Small intestine (tissue), 7 donors: ENCODE measurements around the gene FEV. TPM values are rescaled to one million over a fixed set of nuclear protein-coding genes. Genes with fewer than 3 reads are reported as not detected.
A peak's percentile ranks its signal among the peaks of the same experiment; 100 is the strongest.

Source experiments
- DNase-seq, 2 donors: peaks; one replicate each; pipeline versions ENCODE4 v3.0.0 to v3.0.0-alpha.2; 2013
- FAIRE-seq: peaks from 2 replicates; lab custom pipeline; 2012; peaks lifted over from hg19 to GRCh38; lab: Jason Lieb, UNC
- H3K27ac ChIP-seq, 3 donors: one replicate each; pipeline ENCODE4 v1.5.1; 2013; ENCODE audit warnings: low read length in 2 of 3, mild to moderate bottlenecking in 2 of 3, control low read depth in 1 of 3, inconsistent platforms in 1 of 3, low read depth in 1 of 3, moderate library complexity in 1 of 3
- H3K27me3 ChIP-seq, 3 donors: one replicate each; pipeline ENCODE4 v1.6.1; 2013; ENCODE audit warnings: low read length in 3 of 3, inconsistent platforms in 1 of 3; ENCODE audit not compliant: control insufficient read depth in 3 of 3, insufficient read depth in 3 of 3
- H3K36me3 ChIP-seq, 3 donors: one replicate each; pipeline ENCODE4 v1.6.1; 2013; ENCODE audit warnings: low read length in 3 of 3, inconsistent platforms in 1 of 3, low read depth in 1 of 3, mild to moderate bottlenecking in 1 of 3, moderate library complexity in 1 of 3; ENCODE audit not compliant: control insufficient read depth in 3 of 3, insufficient read depth in 2 of 3
- H3K4me1 ChIP-seq, 3 donors: one replicate each; pipeline ENCODE4 v1.6.1; 2013; ENCODE audit warnings: low read length in 2 of 3, inconsistent platforms in 1 of 3, low read depth in 1 of 3, mild to moderate bottlenecking in 1 of 3, moderate library complexity in 1 of 3; ENCODE audit not compliant: control insufficient read depth in 3 of 3, insufficient read depth in 2 of 3
- H3K4me3 ChIP-seq, 3 donors: one replicate each; pipeline ENCODE4 v1.5.1; 2013; ENCODE audit warnings: low read length in 3 of 3, control low read depth in 1 of 3, inconsistent platforms in 1 of 3, low read depth in 1 of 3, mild to moderate bottlenecking in 1 of 3, moderate library complexity in 1 of 3
- H3K9me3 ChIP-seq, 2 donors: one replicate each; pipeline ENCODE4 v1.6.1; 2013; ENCODE audit warnings: low read depth in 1 of 2, low read length in 1 of 2; ENCODE audit not compliant: control insufficient read depth in 2 of 2, insufficient read depth in 1 of 2
- WGBS, 3 donors: extraction: QIAGEN DNeasy Blood & Tissue Kit; methylation state at CpG; one replicate each; pipeline ENCODE4 v1.1.7; 2013; 5-methylcytosine and 5-hydroxymethylcytosine counted together
- polyA plus RNA-seq, 4 donors: library from polyadenylated mRNA; stranded (reverse) in 3 of 4; unstranded in 1 of 4; fragments of 200-250 nt in 3 of 4; fragments of 120-200 nt in 1 of 4; gene quantifications; one replicate each; pipeline versions ENCODE4 v1.2.1 to v1.2.3, GENCODE V29; 2013
- donor health status: healthy with polysubstance abuse.
- donor health status: control.
- donor health status: control.
- donor health status: Bipolar disorder and iron deficiency.
- donor health status: healthy.

Gene FEV
- polyA plus RNA-seq, 4 donors: 2.9 to 19.5 (median 4.4) TPM

DNA sequence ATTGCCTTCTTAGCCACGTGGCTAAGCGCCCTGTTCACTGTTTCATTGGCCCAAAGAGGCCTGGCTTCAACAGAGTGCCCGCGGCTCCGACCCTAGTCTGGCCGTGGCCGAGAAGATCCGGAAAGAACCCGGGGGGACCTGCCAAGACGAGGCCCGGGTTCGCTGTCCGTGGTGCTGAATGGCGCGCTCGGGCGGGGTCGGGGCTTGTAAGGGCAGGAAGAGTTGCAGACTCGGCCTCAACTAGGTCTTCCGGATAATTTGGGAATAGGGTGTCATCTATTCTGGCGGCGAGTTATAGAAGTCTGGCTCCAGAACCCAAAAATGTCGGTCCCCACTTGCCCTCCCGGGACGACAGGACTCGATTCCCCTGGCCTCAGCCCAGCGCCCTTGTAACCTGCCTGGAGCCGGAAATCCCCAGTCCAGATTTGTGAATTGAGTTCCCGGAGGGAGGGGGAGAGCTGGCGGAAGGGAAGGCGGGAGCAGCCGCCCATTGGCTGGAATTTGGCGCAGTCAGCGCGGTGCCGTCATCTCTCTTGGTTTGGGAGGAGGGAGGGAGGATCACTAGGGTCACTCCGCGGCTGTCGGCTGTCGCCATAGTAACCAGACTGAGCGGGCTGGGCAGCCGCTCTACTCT lies 22.0 kb downstream of the FEV start:
- H3K9me3 ChIP-seq: no peaks in the 10 kb centered on the region
- WGBS, 3 donors: 2 to 4% (median 2%) methylated on average over 42 of the region's 42 CpGs
- FAIRE-seq: no peak
- no peaks in the 10 kb centered on the region for H3K36me3 ChIP-seq
- peaks cover 9 to 73% (median 48%) of the 10 kb centered on the region in 3 donors for H3K27me3 ChIP-seq
- H3K27ac ChIP-seq: peak overlapping the region in 1 of 3 donors; percentile 6
- peaks cover 0 to 4% (median 0%) of the 10 kb centered on the region in 3 donors for H3K4me1 ChIP-seq
- no peak overlapping the region for H3K4me3 ChIP-seq
- peak in 1 of 2 donors; percentile 82 for DNase-seq

DNA sequence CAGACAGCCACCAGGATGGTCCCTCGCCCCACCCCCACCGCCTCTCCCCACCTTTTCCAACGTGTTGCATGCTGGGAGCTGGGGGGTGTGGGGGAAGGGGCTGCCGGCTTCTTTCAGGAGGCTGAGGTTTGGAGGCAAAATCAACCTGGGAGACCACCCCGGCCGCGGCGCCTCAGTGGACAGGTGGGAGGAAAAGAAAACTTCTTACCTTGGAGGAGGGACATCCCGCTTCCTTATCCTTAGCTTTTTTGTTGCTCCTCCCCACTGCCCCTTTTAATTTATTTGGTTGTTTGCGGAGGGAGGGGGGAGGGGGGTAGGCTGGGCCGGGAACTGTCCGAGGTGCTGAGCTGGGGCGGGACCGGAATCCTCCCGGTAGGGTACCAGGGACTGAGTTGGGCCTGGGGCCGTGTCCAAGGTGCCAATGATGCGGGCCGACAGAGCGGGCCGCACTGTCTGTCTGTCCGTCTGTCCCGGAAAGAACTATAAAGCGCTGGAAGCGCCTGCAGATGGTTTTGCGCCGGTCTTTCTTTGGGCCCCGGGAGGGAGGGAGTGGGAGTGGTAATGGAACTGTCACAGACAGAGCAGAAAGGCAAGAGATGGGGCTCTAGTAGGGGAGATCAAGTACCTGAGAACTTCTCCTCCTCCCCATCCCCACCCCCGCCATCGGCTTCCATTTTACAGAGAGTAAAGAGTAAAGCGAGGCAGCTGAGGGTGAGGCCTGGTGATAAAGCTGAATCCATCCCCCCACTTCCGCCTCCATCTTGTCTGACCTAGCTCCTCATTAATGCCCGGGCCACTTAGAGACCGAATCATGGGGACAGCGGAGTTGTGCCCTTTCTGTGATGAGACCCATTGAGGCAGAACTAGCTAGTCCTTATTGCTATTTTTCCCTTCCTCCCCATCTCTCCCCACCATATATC lies 23.1 kb downstream of the FEV start:
- Histone ChIP-seq H3K4me3 (peak overlapping the region in 1 of 3 donors; percentile 24), H3K27me3 (peaks cover 9 to 83% (median 48%) of the 10 kb centered on the region in 3 donors), H3K9me3 (no peaks in the 10 kb centered on the region), H3K27ac (no peak overlapping the region), H3K4me1 (peaks cover 0 to 4% (median 0%) of the 10 kb centered on the region in 3 donors), H3K36me3 (no peaks in the 10 kb centered on the region)
- DNase-seq: no peak
- no peak for FAIRE-seq
- 15 to 21% (median 18%) methylated on average over 32 to 34 of the region's 34 CpGs for WGBS, 3 donors

DNA sequence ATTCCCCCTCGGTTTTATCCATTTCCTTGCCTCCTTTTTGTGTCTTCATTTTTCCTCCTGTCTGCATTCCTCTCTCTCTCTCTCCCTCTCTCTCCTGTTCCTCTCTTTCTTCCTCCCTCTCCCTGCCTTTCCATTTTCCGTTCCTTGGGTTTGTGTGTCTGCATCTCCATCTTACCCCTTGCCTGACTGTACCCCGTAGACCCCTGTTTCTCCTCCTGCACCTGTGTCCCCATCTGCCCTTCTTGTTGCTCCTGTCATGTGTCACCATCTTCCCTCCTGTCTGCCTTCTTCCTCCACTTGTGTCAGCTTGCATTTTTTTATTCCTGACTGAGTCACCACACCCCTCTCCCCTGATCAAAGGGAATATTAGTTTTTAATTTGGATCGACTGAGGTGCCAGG lies 23.8 kb downstream of the FEV start:
- FAIRE-seq (no peak), DNase-seq (no peak)
- Histone ChIP-seq H3K4me1 (peaks cover 0 to 4% (median 0%) of the 10 kb centered on the region in 3 donors), H3K36me3 (no peaks in the 10 kb centered on the region), H3K27ac (no peak overlapping the region), H3K27me3 (peaks cover 9 to 89% (median 48%) of the 10 kb centered on the region in 3 donors), H3K4me3 (peak overlapping the region in 1 of 3 donors; percentile 24), H3K9me3 (no peaks in the 10 kb centered on the region)
- WGBS, 3 donors: 7 to 9% (median 8%) methylated on average over 4 of the region's 4 CpGs

DNA sequence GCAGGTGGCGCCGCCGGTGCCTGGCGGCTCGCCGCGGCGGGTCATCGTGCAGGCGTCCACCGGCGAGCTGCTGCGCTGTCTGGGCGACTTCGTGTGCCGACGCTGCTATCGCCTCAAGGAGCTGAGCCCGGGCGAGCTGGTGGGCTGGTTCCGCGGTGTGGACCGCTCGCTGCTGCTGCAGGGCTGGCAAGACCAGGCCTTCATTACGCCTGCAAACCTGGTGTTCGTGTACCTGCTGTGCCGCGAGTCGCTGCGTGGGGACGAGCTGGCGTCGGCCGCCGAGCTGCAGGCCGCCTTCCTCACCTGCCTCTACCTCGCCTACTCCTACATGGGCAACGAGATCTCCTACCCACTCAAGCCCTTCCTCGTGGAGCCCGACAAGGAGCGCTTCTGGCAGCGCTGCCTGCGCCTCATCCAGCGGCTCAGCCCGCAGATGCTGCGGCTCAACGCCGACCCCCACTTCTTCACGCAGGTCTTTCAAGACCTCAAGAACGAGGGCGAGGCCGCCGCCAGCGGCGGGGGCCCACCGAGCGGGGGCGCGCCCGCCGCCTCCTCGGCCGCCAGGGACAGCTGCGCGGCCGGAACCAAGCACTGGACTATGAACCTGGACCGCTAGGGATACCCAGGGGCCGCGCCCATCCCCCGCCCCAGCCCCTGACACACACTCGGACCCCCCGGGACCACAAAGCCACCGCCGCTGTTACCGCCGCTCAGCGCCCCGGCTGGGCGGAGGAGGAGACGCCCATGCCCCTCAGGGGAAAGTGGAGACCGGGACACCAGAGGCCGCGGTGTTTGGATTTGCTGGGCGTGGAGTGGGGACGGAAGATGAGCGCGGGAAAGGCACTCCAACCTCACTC lies 24.4 kb downstream of the FEV start:
- H3K27ac ChIP-seq: no peak overlapping the region
- H3K4me3 ChIP-seq: peak overlapping the region in 2 of 3 donors; percentile 24 to 42
- peaks cover 9 to 92% (median 48%) of the 10 kb centered on the region in 3 donors for H3K27me3 ChIP-seq
- WGBS, 3 donors: 2 to 3% (median 3%) methylated on average over 59 to 87 of the region's 87 CpGs
- H3K4me1 ChIP-seq: peaks cover 0 to 4% (median 0%) of the 10 kb centered on the region in 3 donors
- H3K9me3 ChIP-seq: no peaks in the 10 kb centered on the region
- no peaks in the 10 kb centered on the region for H3K36me3 ChIP-seq
- FAIRE-seq: no peak
- no peak for DNase-seq

DNA sequence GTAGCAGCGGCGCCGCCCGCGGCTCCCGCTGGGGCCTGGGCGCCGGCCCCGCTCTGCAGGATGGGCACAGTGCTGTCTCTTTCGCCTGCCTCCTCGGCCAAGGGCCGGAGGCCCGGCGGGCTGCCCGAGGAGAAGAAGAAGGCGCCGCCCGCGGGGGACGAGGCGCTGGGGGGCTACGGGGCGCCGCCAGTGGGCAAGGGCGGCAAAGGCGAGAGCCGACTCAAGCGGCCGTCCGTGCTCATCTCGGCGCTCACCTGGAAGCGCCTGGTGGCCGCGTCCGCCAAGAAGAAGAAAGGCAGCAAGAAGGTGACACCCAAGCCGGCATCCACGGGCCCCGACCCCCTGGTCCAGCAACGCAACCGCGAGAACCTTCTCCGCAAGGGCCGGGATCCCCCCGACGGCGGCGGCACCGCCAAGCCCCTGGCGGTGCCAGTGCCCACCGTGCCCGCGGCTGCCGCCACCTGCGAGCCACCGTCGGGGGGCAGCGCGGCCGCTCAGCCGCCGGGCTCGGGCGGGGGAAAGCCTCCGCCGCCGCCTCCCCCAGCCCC lies 25.1 kb downstream of the FEV start:
- FAIRE-seq (no peak), DNase-seq (no peak)
- H3K27ac ChIP-seq: no peak overlapping the region
- WGBS, 3 donors: 1 to 3% (median 2%) methylated on average over 41 to 67 of the region's 67 CpGs
- no peaks in the 10 kb centered on the region for H3K9me3 ChIP-seq
- H3K4me1 ChIP-seq: peaks cover 0 to 4% (median 0%) of the 10 kb centered on the region in 3 donors
- peaks cover 9 to 93% (median 48%) of the 10 kb centered on the region in 3 donors for H3K27me3 ChIP-seq
- peak overlapping the region in 1 of 3 donors; percentile 42 for H3K4me3 ChIP-seq
- H3K36me3 ChIP-seq: no peaks in the 10 kb centered on the region

DNA sequence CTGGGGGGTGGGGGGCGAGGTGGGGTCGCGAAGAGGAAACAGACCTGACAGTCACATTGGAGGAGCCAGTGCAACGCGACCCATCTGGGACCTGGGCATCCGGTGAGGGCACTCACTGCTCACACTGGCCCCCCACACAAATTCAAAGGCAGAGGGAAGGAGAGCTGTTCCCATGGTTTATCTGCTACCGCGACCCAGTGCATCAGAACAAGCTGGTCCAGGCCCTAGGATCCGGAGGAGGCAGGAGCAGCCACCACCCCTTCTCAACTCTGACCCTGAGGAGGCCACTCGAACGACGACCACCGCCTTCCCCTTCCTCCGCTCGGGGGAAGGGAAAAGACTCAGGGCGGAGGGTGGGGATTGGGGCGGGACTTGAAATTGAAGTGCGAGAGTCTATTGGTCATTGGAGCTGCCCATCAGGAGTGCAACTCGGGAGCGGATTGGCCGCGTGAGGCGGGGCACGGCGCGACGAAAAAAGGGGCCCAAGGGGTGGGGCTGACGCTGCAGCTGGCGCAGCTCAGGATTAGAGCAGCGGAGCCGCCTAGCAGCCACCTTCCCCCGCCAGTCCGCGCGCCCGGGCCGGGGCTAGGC lies 25.7 kb downstream of the FEV start, which contains the start of gene CDK5R2:
TSS of gene CDK5R2 (plus strand) at position 526 of the 591 bp plus-strand sequence. CDS start 155 bp downstream, outside the sequence.
- H3K4me3 ChIP-seq: peak within 1 kb of the TSS in 2 of 3 donors; percentile 18 to 42
- 2 to 7% (median 6%) methylated on average over 32 to 37 of the region's 37 CpGs for WGBS, 3 donors
- H3K36me3 ChIP-seq: no peaks in the 10 kb centered on the region
- no peak within 1 kb of the TSS for H3K27ac ChIP-seq
- peak; percentile 62 to 85 for DNase-seq
- H3K27me3 ChIP-seq: peaks cover 5 to 93% (median 50%) of the 10 kb centered on the region in 3 donors
- FAIRE-seq: no peak
- peaks cover 0 to 4% (median 0%) of the 10 kb centered on the region in 3 donors for H3K4me1 ChIP-seq
- H3K9me3 ChIP-seq: no peaks in the 10 kb centered on the region

DNA sequence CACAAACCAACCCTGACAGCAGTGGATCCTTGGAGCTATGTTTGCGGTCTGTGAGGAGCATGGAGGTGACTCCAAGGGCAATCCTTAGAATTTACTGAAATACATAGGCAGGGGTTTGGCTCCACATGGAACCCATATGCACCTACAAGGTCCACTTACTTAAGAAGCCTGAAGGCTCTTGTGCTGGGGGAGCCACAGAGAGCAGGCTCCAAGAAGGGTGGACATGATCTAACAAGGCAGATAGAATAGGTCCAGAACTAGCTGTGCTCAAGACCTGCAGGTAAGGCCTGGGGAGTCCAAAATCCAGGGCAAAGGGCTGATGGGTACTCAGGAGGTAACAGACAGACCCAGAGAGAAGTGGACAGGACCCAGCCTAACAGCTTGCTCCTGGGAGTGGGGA lies 26.7 kb downstream of the FEV start:
- peaks cover 0 to 4% (median 0%) of the 10 kb centered on the region in 3 donors for H3K4me1 ChIP-seq
- H3K4me3 ChIP-seq: no peak overlapping the region
- peaks cover 4 to 90% (median 41%) of the 10 kb centered on the region in 3 donors for H3K27me3 ChIP-seq
- WGBS, 3 donors: 89 to 97% (median 96%) methylated on average over 1 of the region's 1 CpG
- H3K9me3 ChIP-seq: no peaks in the 10 kb centered on the region
- FAIRE-seq (no peak), DNase-seq (no peak)
- H3K27ac ChIP-seq: no peak overlapping the region
- no peaks in the 10 kb centered on the region for H3K36me3 ChIP-seq
